GM18517 (cell line): ENCODE data around the gene TAS2R43.
"Not testable (repeated sequence)": the region's sequence is repeated elsewhere in the genome, so short reads cannot be mapped to it uniquely, and the experiment has no call there.

ENCODE experiments used
- ATAC-seq: cut with Tn5 transposase; IDR thresholded peaks from one replicate; pipeline ENCODE4 v1.9.1; 2021; ENCODE audit warnings: mild to moderate bottlenecking, moderate library complexity; ENCODE audit not compliant: unreplicated experiment

Gene TAS2R43

DNA sequence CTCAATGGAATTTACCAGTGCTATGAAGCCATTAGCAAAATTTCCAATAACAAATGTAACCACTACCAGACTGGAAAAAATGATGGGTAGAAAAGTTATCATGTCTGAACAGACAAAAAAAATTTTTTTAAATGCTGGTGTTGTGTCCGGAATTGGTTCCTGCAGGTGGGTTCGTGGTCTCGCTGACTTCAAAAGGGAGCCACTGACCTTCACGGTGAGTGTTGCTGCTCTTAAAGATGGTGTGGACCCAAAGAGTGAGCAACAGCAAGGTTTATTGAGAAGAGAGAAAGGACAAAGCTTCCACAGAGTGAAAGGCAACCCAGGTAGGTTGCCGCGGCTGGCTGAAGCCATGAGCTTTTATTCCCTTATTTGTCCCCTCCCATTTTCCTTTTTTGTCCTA, at the start of gene TAS2R43:
TAS2R43 (minus strand) TSS at position 186 of the 400 bp plus-strand sequence; CDS start at position 102, 84 bp downstream.
- ATAC-seq = no peak

DNA sequence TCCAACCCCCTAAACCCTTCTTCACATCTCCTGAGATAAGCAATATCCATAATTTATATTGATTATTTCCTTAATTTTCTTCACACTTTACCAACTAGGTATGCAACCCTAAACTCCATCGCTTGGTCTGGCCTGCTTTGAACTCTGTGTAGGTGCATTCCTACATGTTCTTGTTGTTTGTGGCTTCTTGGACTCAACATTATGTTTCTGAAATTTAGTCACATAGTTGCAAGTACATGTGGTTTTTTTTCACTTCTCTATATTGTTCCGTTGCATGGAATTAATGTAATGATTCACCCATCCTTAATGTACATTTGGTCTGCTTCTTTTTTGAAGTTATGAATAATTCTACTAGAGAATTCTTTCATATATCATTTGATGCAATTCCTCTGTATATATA, 44.0 kb upstream of the TAS2R43 start:
- ATAC-seq = no peak

DNA sequence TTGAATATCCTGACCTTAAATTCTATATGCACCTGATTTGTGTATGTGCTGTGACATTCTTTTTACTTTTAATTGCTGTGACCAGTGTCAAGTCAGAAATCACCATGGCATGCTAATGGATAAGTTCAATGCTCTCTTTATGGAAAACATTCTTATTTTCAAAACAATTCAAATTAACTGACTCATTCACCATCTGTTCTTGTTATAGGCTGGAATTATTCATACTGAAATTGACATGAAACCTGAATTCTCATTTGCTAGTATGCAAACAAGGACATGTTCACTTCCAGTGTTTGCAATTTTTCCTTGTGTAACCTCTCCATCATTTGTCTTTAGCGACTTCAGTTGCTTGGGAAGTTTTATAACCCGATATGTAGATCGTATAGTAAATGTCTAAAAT, 42.2 kb upstream of the TAS2R43 start, which contains the start of gene TAS2R30:
TAS2R30 (minus strand) TSS at position 340 of the 400 bp plus-strand sequence. CDS start 400 bp downstream, outside the sequence.
- no peak for ATAC-seq

GRCh38 chr12:11133816-11134215, 41.7 kb upstream of the TAS2R43 start:
- no peak for ATAC-seq

GRCh38 chr12:11133162-11133561, 41.0 kb upstream of the TAS2R43 start:
- ATAC-seq = no peak

- no peak for ATAC-seq
Measured at GRCh38 chr12:11130999-11131398, 38.9 kb upstream of the TAS2R43 start.

DNA sequence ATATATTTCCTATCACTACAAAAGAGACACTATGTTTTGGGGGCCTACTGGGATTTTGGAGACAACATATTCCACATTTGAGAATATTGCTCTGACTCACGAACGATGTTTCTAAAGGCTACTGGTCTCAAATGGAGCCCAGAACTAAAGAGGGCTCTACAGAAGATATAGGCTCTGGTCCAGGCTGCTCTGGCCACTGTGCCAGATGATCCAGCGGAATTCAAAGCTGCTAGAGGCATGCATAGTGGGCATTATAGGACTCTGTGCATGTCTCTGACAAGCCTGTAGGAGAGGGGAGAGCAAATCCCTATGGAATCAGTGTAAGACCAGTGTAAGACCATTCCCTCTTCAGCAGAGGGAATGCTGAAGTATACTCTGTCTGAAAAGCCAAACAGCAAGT, 38.3 kb upstream of the TAS2R43 start:
- no peak for ATAC-seq

DNA sequence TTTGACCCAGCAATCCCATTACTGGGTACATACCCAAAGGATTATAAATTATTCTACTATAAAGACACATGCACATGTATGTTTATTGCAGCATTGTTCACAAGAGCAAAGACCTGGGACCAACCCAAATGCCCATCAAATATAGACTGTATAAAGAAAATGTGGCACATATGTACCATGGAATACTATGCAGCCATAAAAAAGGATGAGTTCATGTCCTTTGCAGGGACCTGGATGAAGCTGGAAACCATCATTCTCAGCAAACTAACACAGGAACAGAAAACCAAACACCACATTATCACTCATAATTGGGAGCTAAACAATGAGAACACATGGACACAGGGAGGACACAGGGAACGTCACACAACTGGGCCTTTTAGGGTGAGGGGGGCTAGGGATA, 22.0 kb upstream of the TAS2R43 start:
- not testable (repeated sequence) for ATAC-seq

DNA sequence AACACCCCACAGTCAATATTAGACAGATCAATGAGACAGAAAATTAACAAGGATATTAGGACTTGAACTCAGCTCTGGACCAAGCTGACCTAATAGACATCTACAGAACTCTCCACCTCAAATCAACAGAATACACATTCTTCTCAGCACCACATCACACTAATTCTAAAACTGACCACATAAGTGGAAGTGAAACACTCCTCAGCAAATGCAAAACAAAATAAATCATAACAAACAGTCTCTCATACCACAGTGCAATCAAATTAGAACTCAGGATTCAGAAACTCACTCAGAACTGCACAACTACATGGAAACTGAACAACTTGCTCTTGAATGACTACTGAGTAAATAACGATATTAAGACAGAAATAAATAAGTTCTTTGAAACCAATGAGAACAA, 19.1 kb upstream of the TAS2R43 start:
- not testable (repeated sequence) for ATAC-seq

DNA sequence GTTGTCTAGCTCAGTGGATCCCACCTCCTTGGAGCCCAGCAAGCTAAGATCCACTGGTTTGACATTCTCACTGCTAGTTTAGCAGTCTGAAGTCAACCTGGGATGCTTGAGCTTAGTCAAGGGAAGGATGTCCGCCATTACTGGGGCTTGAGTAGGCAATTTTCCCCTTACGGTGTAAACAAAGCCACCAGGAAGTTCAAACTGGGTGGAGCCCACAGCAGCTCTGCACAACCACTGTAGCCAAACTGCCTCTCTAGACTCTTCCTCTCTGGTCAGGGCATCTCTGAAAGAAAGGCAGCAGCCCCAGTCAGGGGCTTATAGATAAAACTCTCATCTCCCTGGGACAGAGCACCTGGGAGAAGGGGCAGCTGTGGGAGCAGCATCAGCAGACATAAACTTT, 16.7 kb upstream of the TAS2R43 start:
- ATAC-seq = no peak

DNA sequence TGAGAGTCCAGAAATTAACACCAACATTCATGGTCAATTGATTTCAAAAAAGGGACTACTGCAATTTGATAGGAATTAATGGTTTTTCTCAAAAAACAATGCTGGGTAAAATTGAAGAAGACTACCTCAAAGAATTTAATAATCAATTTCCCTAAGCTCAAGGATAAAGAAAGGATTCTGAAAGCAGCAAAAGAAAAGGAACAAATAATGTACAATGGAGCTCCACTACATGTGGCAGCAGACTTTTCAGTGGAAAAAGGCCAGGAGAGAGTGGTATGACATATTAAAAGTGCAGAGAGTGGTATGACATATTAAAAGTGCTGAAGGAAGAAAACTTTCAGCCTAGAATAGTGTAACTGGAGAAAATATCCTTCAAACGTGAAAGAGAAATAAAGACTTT, 15.6 kb upstream of the TAS2R43 start:
- ATAC-seq = no peak

DNA sequence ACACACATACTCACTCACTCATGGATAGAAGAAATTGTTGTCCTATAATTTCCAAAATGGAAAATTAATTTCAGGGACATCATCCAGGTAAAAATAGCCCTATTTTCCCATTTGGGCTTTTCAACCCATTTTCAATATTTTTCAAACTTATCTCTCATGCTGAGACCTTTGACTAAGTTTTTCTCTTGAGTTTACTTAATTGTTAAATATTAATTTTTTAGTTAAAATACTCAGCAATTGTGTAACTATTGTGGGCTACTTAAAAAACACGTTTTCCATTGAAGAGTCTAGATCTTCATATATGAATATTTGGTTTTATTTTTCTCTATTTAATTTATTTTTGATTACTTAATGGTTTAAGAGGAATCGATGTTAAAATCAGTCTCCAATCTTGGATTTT, 14.2 kb upstream of the TAS2R43 start:
- ATAC-seq = no peak

- no peak for ATAC-seq
Measured at GRCh38 chr12:11105546-11105945, 13.4 kb upstream of the TAS2R43 start.

DNA sequence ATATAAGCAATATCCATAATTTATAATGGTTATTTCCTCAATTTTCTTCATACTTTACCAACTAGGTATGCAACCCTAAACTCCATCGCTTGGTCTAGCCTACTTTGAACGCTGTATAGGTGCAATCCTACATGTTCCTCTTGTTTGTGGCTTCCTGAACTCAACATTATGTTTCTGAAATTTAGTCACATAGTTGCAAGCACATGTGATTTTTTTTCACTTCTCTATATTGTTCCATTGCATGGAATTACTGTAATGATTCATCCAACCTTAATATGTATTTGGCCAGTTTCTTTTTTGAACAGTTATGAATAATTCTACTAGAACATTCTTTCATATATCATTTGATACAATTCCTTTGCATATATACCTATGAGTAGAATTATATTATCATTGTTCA, 2.8 kb upstream of the TAS2R43 start:
- ATAC-seq = not testable (repeated sequence)

DNA sequence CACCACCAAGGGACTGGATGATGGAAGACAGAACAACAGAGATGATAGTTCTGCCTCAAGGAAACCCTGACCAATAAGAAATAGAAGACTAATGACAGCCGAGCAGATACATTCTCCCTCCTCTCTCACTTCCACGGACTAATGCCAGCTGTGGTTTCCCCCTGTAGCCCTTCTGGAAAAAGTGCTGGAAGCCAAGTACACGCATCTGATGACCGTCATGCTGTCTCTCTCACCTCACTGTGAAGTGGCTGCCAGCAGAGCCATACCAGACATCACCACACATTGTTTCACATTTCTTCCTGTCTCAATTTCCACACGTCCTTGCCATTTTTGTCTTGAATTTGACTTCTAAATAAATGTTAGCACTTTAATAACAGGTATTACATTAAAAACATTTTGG, 2.9 kb downstream of the TAS2R43 start:
- ATAC-seq = no peak

- ATAC-seq = no peak
Measured at GRCh38 chr12:11085419-11085818, 6.7 kb downstream of the TAS2R43 start.

DNA sequence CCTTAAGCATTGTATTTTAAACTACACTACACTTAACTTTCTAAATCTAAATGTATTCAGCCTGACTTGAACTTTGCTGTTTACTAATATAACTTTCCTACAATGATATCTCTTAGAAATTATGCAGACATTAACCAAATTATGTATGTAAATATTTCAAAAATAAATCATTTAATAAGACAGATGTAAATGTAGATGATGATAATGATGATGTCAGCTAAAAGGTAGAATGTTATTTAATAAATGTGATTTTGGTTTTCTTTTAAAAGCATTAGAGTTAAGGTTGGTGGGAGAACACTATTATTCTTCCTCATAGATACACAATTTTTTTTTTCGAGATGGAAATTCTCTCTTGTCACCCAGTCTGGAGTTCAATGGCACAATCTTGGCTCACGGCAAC, 10.1 kb downstream of the TAS2R43 start:
- no peak for ATAC-seq

DNA sequence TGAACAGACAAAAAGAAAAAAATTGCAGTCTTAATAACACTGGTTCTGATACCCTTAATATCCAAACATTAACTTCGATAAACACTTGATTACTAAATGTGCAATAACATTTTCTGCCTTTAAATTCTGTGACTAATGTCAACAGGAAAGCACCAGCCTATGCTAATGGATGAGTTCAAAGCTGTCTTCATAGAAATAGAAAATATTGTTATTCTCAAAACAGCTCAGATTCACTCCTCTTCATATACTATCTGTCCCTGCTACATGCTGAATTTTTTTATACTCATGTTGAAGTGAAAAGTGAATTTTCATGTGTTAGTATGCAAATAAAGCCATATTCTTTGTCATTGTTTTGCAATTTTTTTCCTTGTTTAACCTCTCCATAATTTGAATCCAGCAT, 13.9 kb downstream of the TAS2R43 start:
- ATAC-seq = no peak

- ATAC-seq = no peak
Measured at GRCh38 chr12:11075642-11076041, 16.5 kb downstream of the TAS2R43 start.

- no peak for ATAC-seq
Measured at GRCh38 chr12:11071414-11071813, 20.7 kb downstream of the TAS2R43 start.

DNA sequence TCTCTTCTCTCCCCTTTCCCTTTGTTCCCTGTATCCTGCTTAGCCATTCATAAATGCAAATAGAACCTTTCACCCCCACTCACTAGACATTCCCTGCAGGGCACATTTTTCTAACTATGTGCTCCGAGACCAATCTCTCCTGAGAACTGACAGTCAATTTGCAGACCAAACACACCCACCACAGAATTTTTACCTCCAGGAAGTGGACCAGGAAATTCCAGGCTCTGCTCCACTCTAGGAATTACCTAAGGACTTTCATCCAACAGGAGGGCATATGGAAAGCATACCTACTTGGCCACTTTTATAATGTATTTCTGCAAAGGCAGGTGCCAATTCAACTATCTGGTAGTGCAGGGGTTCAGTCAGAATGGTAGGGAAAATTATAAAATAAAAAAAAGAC, 21.1 kb downstream of the TAS2R43 start:
- ATAC-seq = no peak

DNA sequence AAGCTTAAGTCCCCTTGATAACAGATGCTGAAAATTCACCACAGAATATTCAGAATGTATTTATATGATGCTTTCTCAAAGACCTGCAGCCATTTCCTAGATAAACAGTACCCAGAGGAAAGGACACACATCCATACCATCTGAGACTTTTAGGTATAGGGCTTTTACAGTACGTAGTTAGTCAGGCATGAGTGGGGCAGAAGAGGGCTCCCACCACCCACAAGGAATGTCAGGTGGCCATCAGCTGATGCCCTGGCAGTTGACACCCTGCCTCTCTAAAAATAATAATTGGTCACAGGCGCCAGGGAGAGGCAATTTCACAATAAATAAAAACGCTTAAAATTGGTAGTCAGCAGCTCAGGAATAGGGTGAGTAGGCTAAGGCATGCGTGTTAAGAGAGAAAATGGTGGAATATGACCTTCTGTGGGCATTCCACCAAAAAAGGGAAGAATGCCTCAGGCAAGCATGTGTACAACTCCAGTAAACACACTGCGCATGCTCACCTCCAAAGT, 22.2 kb downstream of the TAS2R43 start:
- no peak for ATAC-seq

- ATAC-seq = no peak
Measured at GRCh38 chr12:11067514-11067913, 24.6 kb downstream of the TAS2R43 start.
